ENCODE data around the gene IL17RD. TPM values are rescaled to one million over a fixed set of nuclear protein-coding genes. Genes with fewer than 3 reads are reported as not detected.

Gene IL17RD
- total RNA-seq, 1 donor from 2014 or later = 30.3 TPM

- H3K9me3 Mint-ChIP-seq = no peaks in the 10 kb centered on the region
- peaks cover 69% of the 10 kb centered on the region for H3K4me1 Mint-ChIP-seq
- H3K27ac Mint-ChIP-seq = peak overlapping the region; percentile 60
These were observed 34.5 kb downstream of the IL17RD start for GRCh38 chr3:57130571-57131209.

DNA sequence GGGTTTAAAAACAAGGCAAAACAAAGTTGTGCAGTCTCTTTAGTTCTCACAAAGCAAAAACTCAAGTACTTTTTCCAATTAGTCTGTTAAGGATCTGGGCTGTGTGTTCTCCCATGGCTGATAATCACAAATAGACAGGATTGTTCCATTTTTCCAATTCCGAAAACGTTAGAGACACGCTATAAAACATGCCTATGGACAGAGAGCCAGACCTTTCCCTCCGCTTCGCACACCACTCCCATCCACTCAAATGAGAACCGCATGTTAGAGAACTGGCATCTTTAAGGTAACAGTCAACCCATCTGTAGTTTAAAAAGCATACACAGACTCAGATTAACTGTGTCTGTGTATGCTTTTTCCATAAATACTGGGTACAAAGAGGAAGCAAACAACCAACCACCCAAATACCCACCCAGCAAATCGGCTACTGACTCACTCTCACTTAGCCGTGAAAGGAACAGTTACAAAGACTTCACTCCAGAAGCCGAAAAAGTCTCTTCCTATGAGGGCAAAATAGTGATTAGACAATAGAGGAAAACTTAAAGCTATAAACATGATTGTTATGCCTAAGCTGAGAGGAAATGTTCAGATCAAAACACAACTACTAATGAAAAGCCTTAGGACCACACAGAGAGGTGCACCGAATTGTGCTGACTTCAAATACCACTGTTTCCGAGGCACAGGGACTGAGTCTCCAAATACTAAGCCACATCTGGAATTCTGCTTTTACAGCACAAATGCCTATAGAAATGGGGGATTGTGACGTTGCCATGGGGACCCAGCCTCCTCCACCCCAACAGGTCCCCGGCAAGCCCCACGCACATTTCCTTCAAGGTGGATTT lies 36.1 kb downstream of the IL17RD start:
- no peaks in the 10 kb centered on the region for H3K36me3 Mint-ChIP-seq
- no peaks in the 10 kb centered on the region for H3K9me3 Mint-ChIP-seq
- H3K4me1 Mint-ChIP-seq = peaks cover 68% of the 10 kb centered on the region
- no peak for TF ChIP-seq CTCF (IDR thresholded peaks at IDR 0.05; ENCODE audit: unreplicated experiment)
- no peak for DNase-seq (ENCODE audit: low spot score in 2 of 2, unreplicated experiment in 2 of 2)
- H3K27ac Mint-ChIP-seq = peak overlapping the region; percentile 97
- H3K27me3 Mint-ChIP-seq (ENCODE audit: low read depth) = no peaks in the 10 kb centered on the region
- no peak overlapping the region for H3K4me3 Mint-ChIP-seq

More at GRCh38 chr3:57130571-57131209, 34.5 kb downstream of the IL17RD start:
- DNase-seq (ENCODE audit: low spot score in 2 of 2, unreplicated experiment in 2 of 2) = no peak
- H3K27me3 Mint-ChIP-seq (ENCODE audit: low read depth) = no peaks in the 10 kb centered on the region
- no peak for TF ChIP-seq CTCF (IDR thresholded peaks at IDR 0.05; ENCODE audit: unreplicated experiment)
- H3K4me3 Mint-ChIP-seq = no peak overlapping the region
- H3K36me3 Mint-ChIP-seq = no peaks in the 10 kb centered on the region

DNA sequence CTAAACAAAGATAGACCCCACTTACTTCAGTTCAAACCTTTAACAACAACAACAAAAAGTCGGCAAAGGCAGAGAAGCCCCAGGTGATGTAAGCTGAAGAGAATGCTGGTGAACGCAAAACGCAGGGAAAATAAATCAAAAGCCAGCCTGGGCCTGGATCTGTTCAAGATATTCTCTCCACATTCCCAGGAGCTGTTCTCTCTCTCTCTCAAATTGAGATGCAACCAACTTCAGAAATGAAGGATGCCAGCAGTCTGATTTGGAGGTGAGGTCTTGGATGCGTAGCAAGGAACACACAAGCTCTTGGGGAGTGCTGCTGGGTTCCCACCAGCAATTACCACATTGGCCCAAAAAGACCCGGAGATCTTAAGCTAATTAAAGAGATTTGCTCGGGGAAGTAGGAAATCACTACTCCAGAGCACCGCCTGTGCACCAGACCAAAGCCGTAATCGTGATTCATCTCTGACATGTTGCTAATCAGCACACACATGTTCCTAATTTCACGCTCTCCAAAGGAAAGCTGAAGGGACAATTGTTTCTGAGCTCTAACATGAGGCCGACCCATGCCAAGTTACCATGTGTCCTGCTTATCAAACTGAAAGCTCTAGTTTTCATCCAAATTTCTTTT lies 37.1 kb downstream of the IL17RD start:
- Mint-ChIP-seq H3K27me3 (ENCODE audit: low read depth) (no peaks in the 10 kb centered on the region), H3K27ac (peak overlapping the region; percentile 97), H3K9me3 (no peaks in the 10 kb centered on the region), H3K36me3 (peaks cover 3% of the 10 kb centered on the region), H3K4me1 (peaks cover 59% of the 10 kb centered on the region), H3K4me3 (peak overlapping the region; percentile 36)
- TF ChIP-seq CTCF (IDR thresholded peaks at IDR 0.05; ENCODE audit: unreplicated experiment) = no peak
- peak in 1 of 2 experiments; percentile 55 for DNase-seq (ENCODE audit: low spot score in 2 of 2, unreplicated experiment in 2 of 2)

GRCh38 chr3:57126244-57126643 lies 38.9 kb downstream of the IL17RD start:
- Mint-ChIP-seq H3K9me3 (no peaks in the 10 kb centered on the region), H3K27me3 (ENCODE audit: low read depth) (no peaks in the 10 kb centered on the region), H3K36me3 (peaks cover 3% of the 10 kb centered on the region), H3K4me1 (peaks cover 51% of the 10 kb centered on the region), H3K4me3 (no peak overlapping the region), H3K27ac (peak overlapping the region; percentile 66)
- DNase-seq (ENCODE audit: low spot score in 2 of 2, unreplicated experiment in 2 of 2) = no peak
- no peak for TF ChIP-seq CTCF (IDR thresholded peaks at IDR 0.05; ENCODE audit: unreplicated experiment)

GRCh38 chr3:57120451-57121174 lies 44.5 kb downstream of the IL17RD start:
- Mint-ChIP-seq H3K27me3 (ENCODE audit: low read depth) (no peaks in the 10 kb centered on the region), H3K36me3 (peaks cover 3% of the 10 kb centered on the region), H3K4me3 (no peak overlapping the region), H3K4me1 (peaks cover 25% of the 10 kb centered on the region), H3K9me3 (no peaks in the 10 kb centered on the region), H3K27ac (peak overlapping the region; percentile 90)
- TF ChIP-seq CTCF (IDR thresholded peaks at IDR 0.05; ENCODE audit: unreplicated experiment) = no peak
- DNase-seq (ENCODE audit: low spot score in 2 of 2, unreplicated experiment in 2 of 2) = no peak
